ENCODE measurements around the gene CLDN19.
A peak's percentile ranks its signal among the peaks of the same experiment; 100 is the strongest.

The CLDN19 gene

GRCh38 chr1:42736571-42737200 is 3.4 kb downstream of the CLDN19 start:
- Histone ChIP-seq H3K9me3 (ENCODE audit: severe bottlenecking) (no peaks in the 10 kb centered on the region), H3K27ac (no peak overlapping the region), H3K36me3 (no peaks in the 10 kb centered on the region), H3K27me3 (ENCODE audit: insufficient read depth, low read depth, severe bottlenecking) (no peaks in the 10 kb centered on the region), H3K4me3 (ENCODE audit: low read depth, low read length) (no peak overlapping the region)
- DNase-seq = no peak
- no peak for TF ChIP-seq CTCF (IDR thresholded peaks at IDR 0.05; ENCODE audit: low read depth, low read length)

GRCh38 chr1:42736152-42736551 is 3.9 kb downstream of the CLDN19 start:
- Histone ChIP-seq H3K4me3 (ENCODE audit: low read depth, low read length) (no peak overlapping the region), H3K27me3 (ENCODE audit: insufficient read depth, low read depth, severe bottlenecking) (no peaks in the 10 kb centered on the region), H3K36me3 (no peaks in the 10 kb centered on the region), H3K27ac (no peak overlapping the region), H3K9me3 (ENCODE audit: severe bottlenecking) (no peaks in the 10 kb centered on the region)
- peak; percentile 66 for DNase-seq
- peak; percentile 67 for TF ChIP-seq CTCF (IDR thresholded peaks at IDR 0.05; ENCODE audit: low read depth, low read length)

- Histone ChIP-seq H3K36me3 (no peaks in the 10 kb centered on the region), H3K27ac (no peak overlapping the region), H3K27me3 (ENCODE audit: insufficient read depth, low read depth, severe bottlenecking) (no peaks in the 10 kb centered on the region), H3K9me3 (ENCODE audit: severe bottlenecking) (no peaks in the 10 kb centered on the region), H3K4me3 (ENCODE audit: low read depth, low read length) (no peak overlapping the region)
- no peak for DNase-seq
- TF ChIP-seq CTCF (IDR thresholded peaks at IDR 0.05; ENCODE audit: low read depth, low read length) = no peak
Observed at GRCh38 chr1:42735477-42736105, 4.4 kb downstream of the CLDN19 start.

- DNase-seq = no peak
- no peak for TF ChIP-seq CTCF (IDR thresholded peaks at IDR 0.05; ENCODE audit: low read depth, low read length)
- Histone ChIP-seq H3K4me3 (ENCODE audit: low read depth, low read length) (no peak overlapping the region), H3K27me3 (ENCODE audit: insufficient read depth, low read depth, severe bottlenecking) (no peaks in the 10 kb centered on the region), H3K9me3 (ENCODE audit: severe bottlenecking) (no peaks in the 10 kb centered on the region), H3K27ac (no peak overlapping the region), H3K36me3 (no peaks in the 10 kb centered on the region)
Observed at GRCh38 chr1:42735056-42735455, 5.0 kb downstream of the CLDN19 start.

GRCh38 chr1:42734201-42735035 is 5.6 kb downstream of the CLDN19 start:
- no peaks in the 10 kb centered on the region for H3K36me3 ChIP-seq
- no peaks in the 10 kb centered on the region for H3K9me3 ChIP-seq (ENCODE audit: severe bottlenecking)
- no peak for DNase-seq
- H3K4me3 ChIP-seq (ENCODE audit: low read depth, low read length) = no peak overlapping the region
- H3K27ac ChIP-seq = no peak overlapping the region
- TF ChIP-seq CTCF (IDR thresholded peaks at IDR 0.05; ENCODE audit: low read depth, low read length) = no peak
- no peaks in the 10 kb centered on the region for H3K27me3 ChIP-seq (ENCODE audit: insufficient read depth, low read depth, severe bottlenecking)

All from WERI-Rb-1 (cell line).